Activated T-cell treated with anti-CD3 and anti-CD28 coated beads, Interleukin-2, amount 50 U/mL, for 24 hours (primary cell): ENCODE data around the gene NBEA.

Experiments
- DNase-seq: peaks from one replicate; pipeline ENCODE4 v3.0.0-alpha.2; 2020
- H3K27ac Mint-ChIP-seq: 2 replicates; pipeline ENCODE4 v1.8.0; 2020; ENCODE audit warnings: mild to moderate bottlenecking, mixed read lengths
- H3K27me3 Mint-ChIP-seq: 2 replicates; pipeline ENCODE4 v1.8.0; 2020; ENCODE audit warnings: mixed read lengths
- H3K36me3 Mint-ChIP-seq: 2 replicates; pipeline ENCODE4 v1.8.0; 2020; ENCODE audit warnings: low read depth, mixed read lengths
- H3K4me1 Mint-ChIP-seq: 2 replicates; pipeline ENCODE4 v1.8.0; 2020; ENCODE audit warnings: low read depth, mixed read lengths
- H3K4me3 Mint-ChIP-seq: 2 replicates; pipeline ENCODE4 v1.8.0; 2020; ENCODE audit warnings: mild to moderate bottlenecking, moderate library complexity, mixed read lengths
- H3K9me3 Mint-ChIP-seq: 2 replicates; pipeline ENCODE4 v1.8.0; 2020; ENCODE audit warnings: mixed read lengths

The NBEA gene

DNA sequence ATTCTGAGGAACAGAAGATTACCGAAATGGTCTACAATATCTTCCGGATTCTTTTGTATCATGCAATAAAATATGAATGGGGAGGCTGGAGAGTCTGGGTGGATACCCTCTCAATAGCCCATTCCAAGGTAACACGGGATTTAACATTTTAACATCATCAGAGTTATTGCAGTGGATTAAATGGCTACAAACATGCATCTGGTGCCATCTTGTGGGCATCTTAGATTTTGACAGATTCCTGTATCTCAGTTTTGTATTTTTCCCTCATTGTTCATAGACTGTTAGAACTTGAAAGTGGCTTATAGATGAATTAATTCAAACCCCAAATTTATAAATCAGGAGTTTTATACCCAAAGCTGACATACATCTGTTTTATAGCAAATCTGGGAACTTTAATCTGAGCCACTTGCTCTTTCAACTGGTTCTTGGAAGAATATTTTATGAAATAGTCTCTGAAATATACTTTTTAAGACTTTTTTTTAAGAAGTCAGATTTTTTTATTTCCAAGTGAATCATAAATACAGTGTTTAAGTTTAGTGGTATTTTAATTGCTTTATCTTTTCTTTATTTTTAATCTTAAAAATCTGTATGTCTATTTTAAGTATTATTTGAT, 215.2 kb downstream of the NBEA start:
- DNase-seq = no peak
- Mint-ChIP-seq H3K4me1 (peaks cover 3% of the 10 kb centered on the region), H3K27ac (no peak overlapping the region), H3K9me3 (no peaks in the 10 kb centered on the region), H3K27me3 (no peaks in the 10 kb centered on the region), H3K4me3 (no peak overlapping the region), H3K36me3 (no peaks in the 10 kb centered on the region)

- Mint-ChIP-seq H3K27me3 (no peaks in the 10 kb centered on the region), H3K4me1 (peaks cover 7% of the 10 kb centered on the region), H3K9me3 (no peaks in the 10 kb centered on the region), H3K27ac (no peak overlapping the region), H3K4me3 (no peak overlapping the region), H3K36me3 (no peaks in the 10 kb centered on the region)
- DNase-seq = no peak
Observed at GRCh38 chr13:35159041-35159440, 217.0 kb downstream of the NBEA start.

DNA sequence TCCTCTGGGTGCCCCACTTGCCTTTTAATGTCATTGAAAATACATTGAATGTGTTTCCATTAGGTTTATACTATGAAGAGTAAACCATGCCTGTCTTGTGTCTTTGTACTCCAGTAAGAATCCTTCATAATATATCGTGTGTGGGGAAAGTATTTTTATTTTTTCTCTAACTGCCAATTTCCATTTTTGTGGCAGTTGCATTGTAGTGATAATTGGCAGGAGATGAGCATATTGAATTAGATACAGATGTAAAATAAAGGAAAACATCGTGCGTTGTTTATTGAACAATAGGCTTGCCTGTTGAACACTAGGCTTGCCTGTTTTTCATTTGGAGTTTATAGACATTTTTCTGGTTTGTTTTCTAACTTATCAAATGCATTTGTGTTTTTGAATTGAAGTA, 218.8 kb downstream of the NBEA start:
- no peaks in the 10 kb centered on the region for H3K36me3 Mint-ChIP-seq
- H3K4me3 Mint-ChIP-seq = no peak overlapping the region
- no peaks in the 10 kb centered on the region for H3K27me3 Mint-ChIP-seq
- peaks cover 7% of the 10 kb centered on the region for H3K4me1 Mint-ChIP-seq
- no peak for DNase-seq
- no peak overlapping the region for H3K27ac Mint-ChIP-seq
- no peaks in the 10 kb centered on the region for H3K9me3 Mint-ChIP-seq

DNA sequence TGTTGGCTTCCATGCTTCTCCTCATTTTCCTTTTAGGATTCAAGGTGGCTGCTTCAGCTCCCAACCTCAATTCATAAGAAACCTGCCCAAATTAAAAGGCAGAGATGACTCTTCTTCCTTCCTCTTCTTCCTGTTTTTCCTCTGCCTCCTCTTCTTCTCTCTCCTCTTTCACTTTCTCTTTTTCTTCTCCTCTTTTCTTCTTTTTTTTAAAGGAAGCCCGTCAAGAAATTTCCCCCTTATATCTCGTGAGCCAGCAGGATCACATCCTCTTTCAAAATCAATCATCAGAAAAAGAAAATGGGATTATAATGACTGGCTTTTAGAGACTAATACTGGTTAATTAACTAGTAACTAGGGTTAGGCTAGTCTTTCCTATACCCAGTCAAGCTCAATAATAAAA, 220.3 kb downstream of the NBEA start:
- Mint-ChIP-seq H3K36me3 (no peaks in the 10 kb centered on the region), H3K27me3 (no peaks in the 10 kb centered on the region), H3K9me3 (no peaks in the 10 kb centered on the region), H3K4me1 (peaks cover 7% of the 10 kb centered on the region), H3K27ac (peak overlapping the region; percentile 45), H3K4me3 (no peak overlapping the region)
- DNase-seq = no peak

DNA sequence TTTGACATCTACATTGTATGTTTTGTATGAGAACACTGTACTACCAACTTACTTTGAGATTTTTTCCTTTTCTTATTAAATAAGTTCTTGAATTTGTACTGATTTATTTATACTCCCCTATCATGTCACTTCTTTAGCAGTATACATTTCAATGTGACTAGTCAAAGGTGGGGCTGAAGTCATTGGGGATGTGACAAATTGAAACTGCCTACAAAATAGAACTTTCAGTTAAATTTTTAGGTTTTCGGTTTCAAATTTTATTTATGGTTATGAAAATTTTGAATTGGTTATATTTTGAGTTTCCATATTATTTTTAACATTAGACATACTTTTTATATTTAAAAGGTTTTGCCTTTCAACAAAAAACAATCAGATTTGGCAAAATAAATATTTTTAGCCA, 221.6 kb downstream of the NBEA start:
- no peaks in the 10 kb centered on the region for H3K27me3 Mint-ChIP-seq
- H3K27ac Mint-ChIP-seq = no peak overlapping the region
- H3K4me1 Mint-ChIP-seq = peaks cover 7% of the 10 kb centered on the region
- H3K36me3 Mint-ChIP-seq = no peaks in the 10 kb centered on the region
- no peaks in the 10 kb centered on the region for H3K9me3 Mint-ChIP-seq
- DNase-seq = no peak
- no peak overlapping the region for H3K4me3 Mint-ChIP-seq

GRCh38 chr13:35164324-35164932, 222.4 kb downstream of the NBEA start:
- H3K27ac Mint-ChIP-seq = no peak overlapping the region
- H3K4me3 Mint-ChIP-seq = no peak overlapping the region
- H3K9me3 Mint-ChIP-seq = no peaks in the 10 kb centered on the region
- H3K4me1 Mint-ChIP-seq = peaks cover 7% of the 10 kb centered on the region
- DNase-seq = no peak
- no peaks in the 10 kb centered on the region for H3K27me3 Mint-ChIP-seq
- H3K36me3 Mint-ChIP-seq = no peaks in the 10 kb centered on the region

DNA sequence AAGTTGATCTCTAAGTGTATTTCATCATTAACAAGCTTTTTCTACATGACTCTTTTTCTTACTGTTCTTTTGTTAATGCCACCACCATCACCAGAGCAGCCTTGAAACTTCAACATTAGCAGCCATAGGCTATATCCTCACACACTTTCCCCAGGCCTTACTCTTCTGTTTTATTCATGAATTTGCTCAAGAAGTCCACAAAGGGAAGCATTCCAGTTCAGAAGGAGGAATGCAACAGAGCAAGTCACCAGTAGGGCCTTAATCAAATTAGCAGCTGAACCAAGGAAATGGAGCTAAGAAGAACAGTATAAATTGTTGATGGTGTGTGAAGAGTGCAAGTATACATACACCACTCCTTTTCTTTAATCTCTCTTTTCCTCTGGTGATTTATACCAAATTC, 223.1 kb downstream of the NBEA start:
- no peak overlapping the region for H3K4me3 Mint-ChIP-seq

DNA sequence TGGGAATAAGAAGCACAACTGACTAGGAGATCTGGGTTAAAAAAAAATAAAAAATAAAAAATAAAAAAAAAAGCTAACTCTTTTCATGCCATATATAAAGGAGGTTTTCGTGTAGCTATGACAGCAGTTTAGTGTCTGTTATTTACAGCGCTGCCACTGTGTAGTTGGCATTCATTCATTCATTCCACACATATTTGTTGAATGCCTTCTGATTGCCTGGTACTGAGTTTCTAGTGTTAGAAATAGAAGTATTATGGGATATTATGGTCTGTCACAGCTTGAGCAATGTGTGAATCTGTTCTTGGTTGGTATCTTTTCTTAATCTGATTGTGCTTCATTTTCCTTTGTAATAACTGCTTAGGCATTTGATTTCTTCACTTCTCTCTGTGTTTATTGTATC, 237.4 kb downstream of the NBEA start:
- Mint-ChIP-seq H3K27ac (no peak overlapping the region), H3K9me3 (no peaks in the 10 kb centered on the region)
- DNase-seq = no peak

More for the DNA sequence above, 223.1 kb downstream of the NBEA start:
- Mint-ChIP-seq H3K27me3 (no peaks in the 10 kb centered on the region), H3K36me3 (no peaks in the 10 kb centered on the region), H3K9me3 (no peaks in the 10 kb centered on the region), H3K4me1 (peaks cover 7% of the 10 kb centered on the region), H3K27ac (no peak overlapping the region)
- DNase-seq = no peak

DNA sequence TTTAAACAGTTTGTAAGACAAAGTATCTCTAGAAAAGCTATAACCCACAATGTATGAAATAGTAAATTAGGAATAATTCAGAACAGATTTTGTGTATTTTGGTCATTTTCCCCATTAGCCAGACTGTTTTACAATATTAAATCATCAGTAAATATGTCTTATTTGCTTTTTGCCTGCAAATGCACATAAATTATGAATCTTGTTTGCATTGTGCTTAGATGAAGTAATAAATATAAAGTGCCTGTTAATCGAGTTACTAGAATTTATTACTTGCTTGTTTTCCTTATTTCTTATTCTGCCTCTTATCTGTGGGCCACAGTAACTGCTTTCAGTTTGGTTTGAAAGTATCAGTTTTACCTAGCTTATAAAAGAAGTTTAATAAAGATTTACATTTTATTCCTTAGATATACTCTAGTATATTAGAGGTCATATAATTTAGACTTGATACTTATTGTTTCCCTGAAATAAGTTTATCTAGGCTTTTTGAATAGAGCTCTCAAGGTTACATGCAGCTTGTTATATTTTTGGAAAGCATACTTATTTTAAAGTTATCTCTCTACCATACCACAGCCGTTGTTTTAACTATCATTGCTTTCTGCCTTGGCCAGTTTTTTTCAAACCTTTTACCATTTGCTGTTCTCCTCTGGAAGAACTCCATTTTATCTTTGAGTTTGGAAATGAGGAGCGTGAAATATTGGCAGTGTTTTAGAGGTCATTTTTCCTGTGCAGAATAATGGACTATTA, 238.0 kb downstream of the NBEA start:
- Mint-ChIP-seq H3K27ac (no peak overlapping the region), H3K36me3 (no peaks in the 10 kb centered on the region), H3K27me3 (no peaks in the 10 kb centered on the region), H3K4me3 (no peak overlapping the region), H3K4me1 (no peaks in the 10 kb centered on the region), H3K9me3 (no peaks in the 10 kb centered on the region)
- no peak for DNase-seq

More for the DNA sequence above, 237.4 kb downstream of the NBEA start:
- no peaks in the 10 kb centered on the region for H3K4me1 Mint-ChIP-seq
- H3K4me3 Mint-ChIP-seq = no peak overlapping the region
- no peaks in the 10 kb centered on the region for H3K27me3 Mint-ChIP-seq
- no peaks in the 10 kb centered on the region for H3K36me3 Mint-ChIP-seq

- no peak for DNase-seq
- H3K27ac Mint-ChIP-seq = no peak overlapping the region
- no peaks in the 10 kb centered on the region for H3K27me3 Mint-ChIP-seq
- peaks cover 1% of the 10 kb centered on the region for H3K36me3 Mint-ChIP-seq
- no peak overlapping the region for H3K4me3 Mint-ChIP-seq
- H3K9me3 Mint-ChIP-seq = peaks cover 5% of the 10 kb centered on the region
- H3K4me1 Mint-ChIP-seq = no peaks in the 10 kb centered on the region
Observed at GRCh38 chr13:35190241-35190640, 248.2 kb downstream of the NBEA start.

- H3K4me3 Mint-ChIP-seq = no peak overlapping the region
- H3K27ac Mint-ChIP-seq = no peak overlapping the region
- DNase-seq = no peak
- no peaks in the 10 kb centered on the region for H3K27me3 Mint-ChIP-seq
- H3K4me1 Mint-ChIP-seq = no peaks in the 10 kb centered on the region
- peaks cover 5% of the 10 kb centered on the region for H3K9me3 Mint-ChIP-seq
- peaks cover 1% of the 10 kb centered on the region for H3K36me3 Mint-ChIP-seq
Observed at GRCh38 chr13:35191883-35192282, 249.8 kb downstream of the NBEA start.

- H3K27ac Mint-ChIP-seq = no peak overlapping the region
- no peak for DNase-seq
- H3K4me3 Mint-ChIP-seq = no peak overlapping the region
- no peaks in the 10 kb centered on the region for H3K4me1 Mint-ChIP-seq
- no peaks in the 10 kb centered on the region for H3K27me3 Mint-ChIP-seq
- no peaks in the 10 kb centered on the region for H3K9me3 Mint-ChIP-seq
- no peaks in the 10 kb centered on the region for H3K36me3 Mint-ChIP-seq
Observed at GRCh38 chr13:35198613-35199200, 256.6 kb downstream of the NBEA start.

- no peak overlapping the region for H3K4me3 Mint-ChIP-seq
Observed at GRCh38 chr13:35208587-35208986, 266.5 kb downstream of the NBEA start.

GRCh38 chr13:35210261-35210660, 268.2 kb downstream of the NBEA start:
- Mint-ChIP-seq H3K4me3 (no peak overlapping the region), H3K27me3 (no peaks in the 10 kb centered on the region), H3K9me3 (no peaks in the 10 kb centered on the region), H3K27ac (no peak overlapping the region), H3K36me3 (peaks cover 3% of the 10 kb centered on the region), H3K4me1 (no peaks in the 10 kb centered on the region)
- DNase-seq = no peak

More at GRCh38 chr13:35208587-35208986, 266.5 kb downstream of the NBEA start:
- H3K36me3 Mint-ChIP-seq = peaks cover 3% of the 10 kb centered on the region
- H3K27ac Mint-ChIP-seq = no peak overlapping the region
- no peaks in the 10 kb centered on the region for H3K4me1 Mint-ChIP-seq
- no peak for DNase-seq
- no peaks in the 10 kb centered on the region for H3K9me3 Mint-ChIP-seq
- H3K27me3 Mint-ChIP-seq = no peaks in the 10 kb centered on the region

GRCh38 chr13:35211949-35212348, 269.9 kb downstream of the NBEA start:
- no peaks in the 10 kb centered on the region for H3K4me1 Mint-ChIP-seq
- peaks cover 3% of the 10 kb centered on the region for H3K36me3 Mint-ChIP-seq
- H3K27ac Mint-ChIP-seq = no peak overlapping the region
- no peak for DNase-seq
- H3K27me3 Mint-ChIP-seq = no peaks in the 10 kb centered on the region
- H3K4me3 Mint-ChIP-seq = no peak overlapping the region
- no peaks in the 10 kb centered on the region for H3K9me3 Mint-ChIP-seq
